ENCODE data around the gene OR52E4.

OR52E4 gene

DNA sequence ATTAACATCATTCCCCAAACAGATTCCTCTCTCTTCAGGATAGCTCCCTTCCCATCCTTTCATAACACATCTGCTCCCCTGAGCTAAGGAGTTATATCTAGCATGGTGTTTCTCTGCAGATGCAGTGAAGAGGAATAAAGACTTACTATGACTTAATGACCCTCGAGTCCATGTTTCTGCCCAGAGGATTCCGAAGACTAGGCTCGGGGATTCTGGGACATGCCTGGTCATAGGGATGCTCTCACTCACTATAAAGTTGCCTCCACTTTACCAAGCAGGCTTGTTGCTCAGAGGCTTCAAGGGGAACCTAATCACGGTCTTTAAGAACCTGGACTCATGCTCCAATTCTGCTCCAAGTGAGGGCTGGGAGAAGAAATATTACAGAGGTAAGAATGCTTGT lies at the start of gene OR52E4:
TSS of gene OR52E4 (plus strand) at position 301 of the 400 bp plus-strand sequence. CDS start 3,664 bp downstream, outside the sequence.
- DNase-seq = no peak

DNA sequence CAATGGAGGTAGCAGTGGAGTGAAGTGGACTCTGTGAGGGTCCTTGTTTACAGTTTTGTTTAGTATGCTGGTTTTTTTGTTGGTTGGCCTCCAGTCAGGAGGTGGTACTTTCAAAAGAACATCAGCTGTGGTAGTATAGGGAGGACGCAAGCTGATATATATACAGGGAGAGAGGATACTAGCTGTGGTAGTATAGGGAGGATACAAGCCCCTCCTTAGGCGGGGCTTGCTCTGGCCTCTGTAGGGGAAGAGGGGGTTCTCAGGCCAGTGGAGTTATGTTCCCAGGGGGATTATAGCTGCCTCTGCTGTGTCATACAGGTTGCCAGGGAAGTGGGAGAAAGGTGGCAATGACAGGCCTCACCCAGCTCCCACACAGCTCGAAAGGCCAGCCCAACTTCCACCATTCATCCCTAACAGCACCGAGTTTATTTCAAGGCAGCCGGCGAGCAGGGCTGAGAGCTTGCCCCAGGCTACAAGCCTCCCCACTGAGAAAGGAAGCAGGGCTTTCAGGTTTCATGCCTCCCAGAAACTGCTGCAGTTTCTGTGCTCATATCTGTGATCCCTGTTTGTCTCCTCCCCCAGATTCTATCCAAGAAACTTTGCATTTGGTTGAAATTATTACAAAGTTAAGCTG lies 49.1 kb upstream of the OR52E4 start:
- DNase-seq = no peak

DNA sequence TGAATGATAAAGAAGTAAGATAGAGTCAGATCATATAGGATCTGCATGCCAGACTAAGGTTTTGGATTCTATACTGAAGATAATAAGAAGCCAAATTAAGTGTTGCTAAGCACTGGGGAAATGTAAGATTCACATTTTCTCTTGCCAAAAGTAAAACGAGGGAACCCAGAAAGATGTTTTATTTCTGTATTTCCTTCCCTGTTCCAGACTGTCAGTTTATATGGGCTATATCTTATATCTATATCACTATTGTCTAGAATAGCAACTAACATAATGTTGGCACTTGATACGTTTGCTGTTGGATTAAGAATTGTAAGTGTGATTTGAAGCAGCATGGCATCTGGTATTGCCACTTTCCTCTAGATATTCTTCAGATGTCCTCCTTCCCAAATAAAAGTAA lies 47.0 kb upstream of the OR52E4 start:
- DNase-seq = no peak

DNA sequence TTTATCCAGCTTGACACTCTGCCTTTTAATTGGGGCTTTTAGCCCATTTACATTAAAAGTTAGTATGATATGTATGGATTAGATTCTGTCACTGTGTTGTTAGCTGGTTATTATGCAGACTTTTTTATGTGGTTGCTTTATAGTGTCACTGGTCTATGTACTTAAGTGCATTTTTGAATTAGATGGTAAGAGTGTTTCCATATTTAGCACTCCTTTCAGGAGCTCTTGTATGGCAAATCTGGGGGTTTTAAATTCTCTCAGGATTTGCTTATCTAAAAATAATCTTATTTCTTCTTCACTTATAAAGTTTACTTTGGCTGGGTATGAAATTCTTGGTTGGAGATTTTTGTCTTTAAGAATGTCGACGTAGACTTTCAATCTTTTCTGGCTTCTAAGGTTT lies 42.7 kb upstream of the OR52E4 start:
- DNase-seq = no peak

DNA sequence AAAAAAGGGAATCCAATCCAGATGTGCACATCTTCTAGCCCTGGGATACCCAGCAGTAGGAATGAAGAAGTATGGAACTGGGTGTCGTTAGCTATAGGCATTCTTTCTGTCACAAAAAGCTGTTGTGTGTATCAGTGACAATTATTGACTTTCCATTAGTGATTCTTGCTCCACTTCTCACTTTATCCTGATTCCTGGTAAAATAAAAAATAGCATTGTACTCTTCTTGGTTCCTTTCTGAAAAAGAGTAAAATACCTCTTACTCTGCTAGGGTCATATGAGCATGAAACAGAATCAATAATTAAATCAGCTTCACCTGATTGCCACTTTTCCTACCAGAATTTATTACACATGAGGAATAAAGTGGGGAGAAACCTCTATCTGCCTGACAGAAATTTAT lies 38.6 kb upstream of the OR52E4 start, which contains the start of gene OR52E6:
TSS of gene OR52E6 (minus strand) at position 101 of the 400 bp plus-strand sequence. CDS start at position 101, 0 bp downstream.
- no peak for DNase-seq

DNA sequence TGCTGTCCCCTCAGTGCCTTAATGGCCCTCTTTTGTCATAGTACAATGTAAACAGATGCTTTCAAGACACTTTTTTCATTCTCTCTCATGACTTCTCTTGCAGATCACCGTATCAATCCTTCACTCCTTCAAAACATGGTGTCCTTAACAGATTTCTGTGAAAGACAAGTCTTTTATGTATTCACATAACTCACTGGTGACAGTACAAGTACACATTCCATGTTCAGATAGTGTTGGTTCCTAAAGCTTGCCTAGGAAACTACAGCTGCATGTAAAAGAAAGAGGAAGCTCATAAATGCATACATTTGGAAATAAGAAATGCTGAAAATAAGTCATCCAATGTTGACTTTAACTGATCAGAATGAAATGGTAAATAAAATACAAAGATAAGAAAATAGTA lies 33.7 kb upstream of the OR52E4 start:
- DNase-seq = no peak

DNA sequence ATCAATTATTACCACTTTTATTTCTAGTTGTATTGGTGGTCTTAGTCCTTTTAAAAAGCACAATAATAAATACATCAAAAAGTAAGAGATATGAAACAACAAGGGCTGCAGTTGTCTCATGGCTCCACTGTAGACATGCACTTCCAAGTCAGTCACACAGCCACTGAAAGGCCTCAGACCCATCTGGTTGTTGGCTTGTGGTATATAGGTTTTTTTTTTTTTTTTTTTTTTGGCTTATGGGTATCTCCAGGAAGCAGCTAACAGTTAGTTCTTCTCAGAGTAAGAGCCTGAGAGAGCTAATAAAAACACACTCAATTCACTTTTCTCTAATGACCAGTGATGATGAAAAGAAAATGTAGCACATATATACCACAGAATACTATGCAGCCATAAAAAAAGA lies 32.7 kb upstream of the OR52E4 start:
- no peak for DNase-seq

DNA sequence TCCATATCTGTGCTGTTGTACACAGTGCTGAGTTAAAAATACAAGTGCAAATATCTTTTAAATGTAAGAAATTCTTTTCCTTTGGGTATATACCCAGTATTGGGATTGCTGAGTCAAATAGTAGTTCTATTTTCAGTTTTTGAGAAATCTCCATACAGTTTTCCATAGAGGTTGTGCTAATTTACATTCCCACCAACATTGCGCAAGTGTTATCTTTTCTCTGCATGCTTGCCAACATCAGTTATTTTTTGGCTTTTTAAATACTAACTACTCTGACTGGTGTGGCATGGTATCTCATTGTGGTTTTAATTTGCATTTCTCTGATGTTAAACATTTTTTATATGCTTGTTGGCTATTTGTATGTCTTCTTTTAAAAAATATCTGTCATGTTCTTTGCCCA lies 29.4 kb upstream of the OR52E4 start:
- DNase-seq = no peak

DNA sequence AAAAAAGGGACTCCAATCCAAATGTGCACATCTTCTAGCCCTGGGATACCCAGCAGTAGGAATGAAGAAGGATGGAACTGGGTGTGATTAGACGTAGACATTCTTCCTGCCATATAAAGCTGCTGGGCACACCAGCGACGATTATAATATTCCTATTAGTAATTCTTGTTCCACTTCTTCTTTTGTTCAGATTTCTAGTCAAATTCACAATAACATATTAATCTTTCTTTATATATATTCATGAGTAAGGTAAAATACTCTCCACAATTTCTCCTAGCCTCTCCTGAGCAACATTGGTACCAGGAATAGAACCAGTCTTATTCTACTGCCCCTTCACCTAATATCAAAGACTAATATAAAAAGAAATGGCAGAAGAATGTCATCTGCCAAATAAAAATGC lies 22.8 kb upstream of the OR52E4 start, which contains the start of gene OR52E8:
TSS of gene OR52E8 (minus strand) at position 101 of the 400 bp plus-strand sequence. CDS start at position 101, 0 bp downstream.
- DNase-seq = no peak

DNA sequence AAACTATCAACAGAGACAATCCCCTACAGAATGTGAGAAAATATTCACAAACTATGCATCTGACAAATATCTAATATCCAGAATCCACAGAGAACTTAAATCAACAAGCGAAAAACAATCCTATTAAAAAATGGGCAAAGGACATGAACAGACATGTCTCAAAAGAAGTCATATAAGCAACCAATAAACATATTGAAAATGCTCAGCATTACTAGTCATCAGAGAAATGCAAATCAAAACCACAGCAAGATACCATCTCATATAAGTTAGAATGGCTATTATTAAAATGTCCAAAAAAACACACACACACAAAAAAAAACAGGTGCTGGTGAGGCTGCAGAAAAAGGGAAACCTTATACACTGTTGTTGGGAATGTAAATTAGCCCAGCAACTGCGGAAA lies 14.6 kb upstream of the OR52E4 start:
- DNase-seq = no peak

DNA sequence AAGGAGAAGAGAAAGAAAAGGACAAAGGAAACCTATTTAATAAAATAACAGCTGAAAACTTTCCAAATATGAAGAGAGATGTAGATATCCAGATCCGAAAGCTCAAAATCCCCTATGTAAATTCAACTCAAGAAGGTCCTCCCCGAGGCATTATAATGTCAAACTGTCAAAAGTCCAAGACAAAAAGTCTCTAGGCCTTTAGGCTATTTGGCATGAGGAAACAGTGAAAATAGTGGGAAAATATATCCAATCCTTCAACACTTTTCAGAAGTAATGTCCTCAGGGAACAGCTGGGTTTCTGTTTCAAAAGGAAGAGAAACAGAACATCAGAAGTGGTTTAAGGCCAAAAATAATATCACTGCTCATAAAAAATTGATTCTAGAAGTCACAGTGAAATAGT lies 1.9 kb upstream of the OR52E4 start:
- DNase-seq = no peak

DNA sequence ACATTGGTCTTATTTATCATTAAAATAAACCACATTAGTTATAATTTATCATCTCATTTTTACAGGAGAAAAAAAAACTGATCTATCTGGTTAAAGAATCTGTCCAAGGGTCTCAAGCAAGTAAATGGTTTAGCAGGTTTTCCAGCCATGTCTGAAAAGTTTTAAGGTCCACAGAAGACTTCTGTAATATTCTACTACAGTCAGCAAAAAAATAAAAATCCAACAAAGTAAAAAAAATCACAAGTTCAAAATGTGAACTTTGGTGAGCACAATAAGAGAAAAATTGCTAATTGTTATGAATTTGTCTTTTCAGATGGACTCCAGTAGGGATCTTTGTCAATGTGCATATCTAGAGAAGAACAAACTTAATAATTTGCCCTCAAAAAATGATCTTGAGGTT lies 1.3 kb downstream of the OR52E4 start:
- DNase-seq = no peak

DNA sequence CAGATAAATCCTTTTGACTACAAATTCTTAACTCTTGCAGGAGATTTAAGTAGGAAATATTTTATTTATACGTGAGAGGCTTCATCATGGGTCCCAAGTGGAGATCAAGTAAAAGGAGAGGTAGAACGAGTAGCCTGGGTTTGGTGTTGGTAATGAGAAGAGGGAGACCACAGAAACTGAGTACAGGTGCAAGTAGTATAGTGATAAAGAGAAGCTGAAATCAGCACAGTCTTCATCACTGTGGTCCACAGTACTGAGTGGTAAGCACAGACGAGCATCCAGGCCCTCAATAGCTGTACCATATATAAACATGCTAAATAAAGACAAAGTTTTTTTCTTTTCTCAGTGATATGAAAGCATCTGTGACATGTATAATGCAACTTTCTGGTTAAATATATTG lies 6.7 kb downstream of the OR52E4 start:
- DNase-seq = no peak

DNA sequence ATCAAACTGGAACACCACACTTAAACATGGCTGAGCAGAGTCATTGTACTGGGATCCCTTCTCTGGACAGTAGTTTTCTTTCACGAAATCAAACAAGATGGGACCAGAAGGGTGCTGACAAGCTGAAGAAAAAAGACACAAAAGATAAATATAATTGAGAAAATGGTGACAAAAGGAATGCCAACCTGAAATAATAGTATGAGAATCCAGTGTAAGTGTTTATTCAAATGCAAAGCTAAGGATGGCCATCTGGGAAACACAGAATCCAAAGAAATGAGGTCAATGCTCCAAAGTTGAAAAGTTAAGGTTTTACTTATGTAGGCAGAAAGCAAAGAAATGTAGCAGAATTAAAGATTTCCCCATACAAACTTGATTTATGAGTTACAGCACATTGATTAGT lies 7.2 kb downstream of the OR52E4 start:
- no peak for DNase-seq

DNA sequence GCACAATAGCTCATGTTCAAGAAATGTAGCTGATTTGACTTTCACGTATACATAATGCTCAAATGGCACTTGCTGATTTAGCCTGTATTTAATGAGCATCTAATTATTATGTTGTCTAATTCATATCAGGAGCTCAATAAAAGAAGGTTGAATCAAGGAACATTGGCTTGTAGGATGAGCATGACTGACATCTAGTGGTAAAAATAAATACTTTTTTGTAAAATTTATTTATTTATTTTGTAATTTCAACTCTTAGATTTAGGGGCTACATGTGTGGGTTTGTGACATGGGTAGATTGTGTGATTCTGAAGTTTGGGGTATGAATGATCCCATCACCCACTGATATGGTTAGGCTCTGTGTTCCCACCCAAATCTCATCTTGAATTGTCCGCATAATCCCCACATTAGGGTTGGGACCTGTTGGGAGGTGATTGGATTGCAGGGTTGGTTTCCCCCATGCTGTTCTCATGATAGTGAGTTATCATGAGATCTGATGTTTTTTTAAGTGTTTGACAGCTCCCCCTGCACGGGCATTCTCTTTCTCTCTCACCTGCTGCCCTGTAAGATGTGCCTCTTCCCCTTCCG lies 10.9 kb downstream of the OR52E4 start:
- peak; percentile 13 for DNase-seq

DNA sequence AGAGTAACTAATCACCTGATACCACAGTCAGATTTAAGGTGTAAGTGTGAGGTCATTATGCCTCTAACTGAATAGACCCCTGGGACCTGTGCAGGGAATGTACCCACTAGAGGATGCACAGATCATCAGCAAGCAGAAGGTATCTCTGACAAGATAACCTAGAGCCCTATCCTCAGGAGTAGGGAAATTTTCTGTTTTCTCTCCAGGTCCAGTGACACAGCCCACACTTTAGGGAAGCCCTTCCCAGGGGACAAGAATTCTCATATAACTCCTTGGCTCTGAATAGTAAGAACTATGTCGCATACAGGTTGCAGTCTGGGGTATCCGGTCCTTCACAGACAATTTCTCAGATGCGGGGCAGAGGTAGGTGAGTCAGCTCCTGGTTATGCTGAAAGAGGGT lies 12.5 kb downstream of the OR52E4 start, which contains the start of gene OR52E5:
TSS of gene OR52E5 (plus strand) at position 301 of the 400 bp plus-strand sequence. CDS start 7,569 bp downstream, outside the sequence.
- no peak for DNase-seq

DNA sequence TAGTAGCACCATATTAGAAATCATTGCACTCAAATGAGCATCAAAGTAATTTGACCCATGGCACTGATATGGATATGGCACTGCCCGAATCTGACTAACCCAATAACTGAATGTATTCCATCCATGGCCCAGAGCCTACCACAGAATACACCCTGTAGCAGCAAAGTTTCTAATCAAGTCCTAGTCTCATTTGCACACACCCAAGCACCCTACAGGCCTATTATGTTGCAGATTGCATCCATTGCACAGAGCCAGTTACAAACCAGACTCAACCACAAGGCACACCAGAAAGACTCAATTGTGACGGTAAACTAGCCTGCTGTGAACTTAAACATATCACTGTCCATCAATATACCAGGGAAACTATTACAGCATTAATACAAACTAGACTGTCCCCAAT lies 19.1 kb downstream of the OR52E4 start:
- DNase-seq = no peak

DNA sequence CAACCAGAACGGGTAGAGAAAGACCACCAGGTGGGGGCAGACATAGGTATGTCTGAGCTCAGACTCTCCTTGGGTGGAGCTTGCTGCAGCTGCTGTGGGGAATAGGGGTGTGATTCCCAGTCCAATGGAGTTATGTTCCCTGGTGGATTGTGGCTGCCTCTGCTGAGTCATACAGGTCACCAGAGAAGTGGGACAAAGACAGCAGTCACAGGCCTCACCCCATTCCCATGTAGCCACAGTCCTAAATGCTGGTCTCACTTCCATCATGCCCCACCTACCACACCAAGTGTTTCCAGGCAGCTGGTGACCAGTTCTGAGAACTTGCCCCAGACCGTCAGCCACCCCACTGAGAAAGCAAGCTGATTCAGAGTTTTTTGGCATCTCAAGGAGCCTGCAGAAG lies 30.1 kb downstream of the OR52E4 start:
- no peak for DNase-seq

DNA sequence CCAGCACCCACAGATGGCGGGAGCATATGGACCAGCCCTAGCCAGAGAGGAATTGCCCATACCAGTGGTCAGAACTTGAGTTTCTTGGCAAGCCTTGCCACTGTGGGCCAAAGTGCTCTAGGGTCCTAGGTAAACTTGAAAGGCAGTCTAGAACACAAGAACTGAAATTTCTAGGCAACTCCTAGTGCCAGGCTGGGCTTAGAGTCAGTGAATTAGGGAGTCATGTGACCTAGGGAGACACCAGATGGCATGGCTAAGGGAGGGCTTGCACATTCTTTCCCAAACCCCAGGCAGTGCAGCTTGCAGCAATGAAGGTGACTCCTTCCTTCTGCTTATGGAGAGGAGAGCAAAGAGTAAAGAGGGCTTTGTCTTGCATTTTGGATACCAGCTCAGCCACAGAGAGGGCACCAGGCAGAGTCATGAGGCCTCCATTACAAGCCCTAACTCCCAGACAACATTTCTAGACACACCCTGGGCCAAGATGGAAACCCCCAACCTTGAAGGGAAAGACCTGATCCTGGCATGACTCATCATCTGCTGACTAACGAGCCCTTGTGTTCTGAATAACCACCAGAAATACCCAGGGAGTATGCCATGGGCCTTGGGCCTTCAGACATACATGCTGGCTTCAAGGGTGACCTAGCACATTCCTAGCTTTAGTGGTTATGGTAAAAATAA lies 42.5 kb downstream of the OR52E4 start:
- DNase-seq = no peak

DNA sequence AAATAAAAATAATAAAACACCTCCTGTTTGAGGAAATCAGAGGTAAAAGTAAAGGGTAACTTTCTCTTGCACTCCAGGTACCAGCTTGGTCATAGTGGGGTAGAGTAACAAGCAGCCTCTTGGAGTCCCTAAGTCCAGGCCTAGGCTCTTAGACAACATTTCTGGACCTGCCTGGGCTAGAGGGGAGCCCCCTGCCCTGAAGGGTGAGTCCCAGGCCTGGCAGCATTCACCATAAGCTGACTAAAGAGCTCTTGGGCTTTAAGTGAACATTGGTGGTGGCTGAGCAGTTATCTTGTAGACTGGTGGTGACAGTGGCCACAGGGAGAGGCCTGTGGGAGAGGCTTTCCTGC lies 43.0 kb downstream of the OR52E4 start:
- no peak for DNase-seq

DNA sequence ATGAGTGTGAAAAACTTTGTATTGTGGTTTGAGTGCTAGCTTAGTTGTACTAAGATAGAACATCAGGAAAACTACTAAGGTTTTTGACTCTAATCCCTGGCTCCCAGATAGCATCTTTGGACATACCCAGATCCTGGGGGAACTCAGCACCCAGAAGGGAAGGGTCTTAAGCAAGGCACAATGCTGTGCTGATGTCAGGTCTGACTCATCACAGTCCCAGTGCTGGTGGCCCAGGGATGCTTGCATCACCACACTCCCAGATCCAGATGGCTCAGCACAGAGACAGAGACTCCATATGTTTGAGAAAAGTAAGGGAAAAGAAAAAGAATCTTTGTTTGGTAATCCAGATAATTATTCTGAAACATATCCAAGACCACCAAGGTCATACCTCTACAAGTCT lies 43.4 kb downstream of the OR52E4 start:
- no peak for DNase-seq

DNA sequence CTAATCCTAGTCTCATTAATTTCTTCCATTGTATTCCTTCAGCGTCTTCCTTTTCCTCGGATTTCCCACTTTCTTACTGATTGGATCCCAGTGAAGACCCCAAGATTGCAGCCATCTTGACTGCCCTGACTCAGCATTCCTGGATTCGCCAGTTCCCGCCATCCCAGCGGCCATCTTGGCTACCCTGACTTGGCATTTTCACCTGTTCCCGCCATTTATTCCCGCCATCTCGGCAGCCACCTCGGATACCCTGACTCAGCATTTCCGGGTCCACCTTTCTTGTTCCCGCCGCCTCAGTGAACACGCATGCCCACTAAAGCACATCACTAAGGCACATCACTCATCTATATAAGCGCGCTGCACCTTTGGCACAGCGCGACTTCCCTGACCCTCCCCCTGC lies 47.8 kb downstream of the OR52E4 start:
- no peak for DNase-seq

DNA sequence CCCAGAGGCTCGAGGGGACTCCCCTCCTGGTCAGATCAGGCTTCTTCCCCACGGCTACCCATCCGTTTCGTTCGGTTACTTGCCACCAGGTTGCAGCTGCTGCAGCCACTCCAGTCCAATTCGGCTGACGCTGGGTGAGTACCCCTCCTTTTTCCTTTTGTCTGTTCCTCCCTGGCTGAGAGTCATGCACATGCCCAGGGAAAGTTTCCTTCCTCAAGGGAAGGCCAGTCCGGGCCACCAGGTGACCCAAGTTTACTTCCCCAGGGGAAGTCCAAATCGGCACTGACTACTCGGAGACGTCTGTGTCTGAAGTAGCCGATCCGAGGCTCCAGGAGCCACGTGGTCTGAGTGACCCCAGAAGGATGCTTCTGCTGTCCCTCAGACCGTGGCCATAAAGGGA lies 48.4 kb downstream of the OR52E4 start:
- DNase-seq = no peak
